Heart left ventricle (tissue), 13 donors: ENCODE measurements around the gene DENND4C.

Source experiments
- POLR2A ChIP-seq, 2 donors: fragments of 450-650 bp; IDR thresholded peaks; one replicate each; pipeline ENCODE4 v1.6.1; 2017; ENCODE audit warnings: antibody characterized with exemption in 2 of 2, mild to moderate bottlenecking in 2 of 2, moderate library complexity in 2 of 2
- TF ChIP-seq, protein P1 (sequence below), 12 donors: fragments of 200-600 bp; sonication (generic) in 4 of 12; IDR thresholded peaks; one replicate each; pipeline versions ENCODE4 v1.5.0 to v1.8.0; 2018 to 2022; ENCODE audit warnings: antibody characterized with exemption in 12 of 12, mild to moderate bottlenecking in 5 of 12
- donor health status: ischemic (EF 13 %, LVEDD 7.1; RV severe dilation, severe dysfunction).
- donor health status: DM: no; HTN: yes; CAD: no.
- donor health status: DM: no; HTN: no; CAD: no.
- donor health status: ischemic (EF 25% LVEDD 6.9; RV normal size, moderate dysfunction).
- donor health status: ischemic (EF 25% LVEDD 5.7; RV mildly dilated, moderate dysfunction).
- donor health status: ischemic (EF 35%, LVEDD 5.7; RV mildly dilated, moderate dysfunction).
- donor health status: nonischemic (EF 11% LVEDD 7.7; RV severe dilation, severe dysfunction).
- donor health status: DM: yes; HTN: yes; CAD: no.
- donor health status: PGD.
- donor health status: ischemic (EF 29% LVEDD 5.4; RV normal size, mild dysfunction).
- donor health status: nonischemic (EF 23%, LVEDD 6.1; RV moderate dilation, normal function).

DNA sequence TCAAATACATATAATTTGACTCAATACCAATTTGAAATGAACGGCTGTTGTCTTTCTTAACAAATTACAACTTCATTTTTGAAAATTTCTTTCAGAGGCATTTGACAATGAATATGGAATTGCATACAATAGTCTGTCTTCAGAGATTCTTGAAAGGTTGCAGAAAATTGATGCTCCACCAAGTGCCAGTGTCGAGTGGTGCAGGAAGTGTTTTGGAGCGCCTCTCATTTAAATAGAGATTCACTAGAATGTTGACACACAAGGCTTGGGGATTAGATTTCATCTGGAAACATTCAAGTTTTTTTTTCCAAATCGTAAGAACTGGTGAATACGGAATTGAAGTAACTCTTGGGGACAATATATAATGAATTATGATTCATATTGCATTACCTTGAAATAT, 141.4 kb downstream of the DENND4C start:
- TF ChIP-seq, protein P1, sequence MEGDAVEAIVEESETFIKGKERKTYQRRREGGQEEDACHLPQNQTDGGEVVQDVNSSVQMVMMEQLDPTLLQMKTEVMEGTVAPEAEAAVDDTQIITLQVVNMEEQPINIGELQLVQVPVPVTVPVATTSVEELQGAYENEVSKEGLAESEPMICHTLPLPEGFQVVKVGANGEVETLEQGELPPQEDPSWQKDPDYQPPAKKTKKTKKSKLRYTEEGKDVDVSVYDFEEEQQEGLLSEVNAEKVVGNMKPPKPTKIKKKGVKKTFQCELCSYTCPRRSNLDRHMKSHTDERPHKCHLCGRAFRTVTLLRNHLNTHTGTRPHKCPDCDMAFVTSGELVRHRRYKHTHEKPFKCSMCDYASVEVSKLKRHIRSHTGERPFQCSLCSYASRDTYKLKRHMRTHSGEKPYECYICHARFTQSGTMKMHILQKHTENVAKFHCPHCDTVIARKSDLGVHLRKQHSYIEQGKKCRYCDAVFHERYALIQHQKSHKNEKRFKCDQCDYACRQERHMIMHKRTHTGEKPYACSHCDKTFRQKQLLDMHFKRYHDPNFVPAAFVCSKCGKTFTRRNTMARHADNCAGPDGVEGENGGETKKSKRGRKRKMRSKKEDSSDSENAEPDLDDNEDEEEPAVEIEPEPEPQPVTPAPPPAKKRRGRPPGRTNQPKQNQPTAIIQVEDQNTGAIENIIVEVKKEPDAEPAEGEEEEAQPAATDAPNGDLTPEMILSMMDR (IDR thresholded peaks at IDR 0.05): no peak
- no peak for TF ChIP-seq POLR2A (IDR thresholded peaks at IDR 0.05)
